Measurements from ENCODE around the gene ZBED4.

Gene ZBED4

GRCh38 chr22:49856343-49856742, 2.7 kb downstream of the ZBED4 start:
- H3K4me3 ChIP-seq (replicated peaks; ENCODE audit: low read depth, low read length): no peak overlapping the region
- DNase-seq (ENCODE audit: extremely low read depth, insufficient read length): no peak
- TF ChIP-seq, protein P1, sequence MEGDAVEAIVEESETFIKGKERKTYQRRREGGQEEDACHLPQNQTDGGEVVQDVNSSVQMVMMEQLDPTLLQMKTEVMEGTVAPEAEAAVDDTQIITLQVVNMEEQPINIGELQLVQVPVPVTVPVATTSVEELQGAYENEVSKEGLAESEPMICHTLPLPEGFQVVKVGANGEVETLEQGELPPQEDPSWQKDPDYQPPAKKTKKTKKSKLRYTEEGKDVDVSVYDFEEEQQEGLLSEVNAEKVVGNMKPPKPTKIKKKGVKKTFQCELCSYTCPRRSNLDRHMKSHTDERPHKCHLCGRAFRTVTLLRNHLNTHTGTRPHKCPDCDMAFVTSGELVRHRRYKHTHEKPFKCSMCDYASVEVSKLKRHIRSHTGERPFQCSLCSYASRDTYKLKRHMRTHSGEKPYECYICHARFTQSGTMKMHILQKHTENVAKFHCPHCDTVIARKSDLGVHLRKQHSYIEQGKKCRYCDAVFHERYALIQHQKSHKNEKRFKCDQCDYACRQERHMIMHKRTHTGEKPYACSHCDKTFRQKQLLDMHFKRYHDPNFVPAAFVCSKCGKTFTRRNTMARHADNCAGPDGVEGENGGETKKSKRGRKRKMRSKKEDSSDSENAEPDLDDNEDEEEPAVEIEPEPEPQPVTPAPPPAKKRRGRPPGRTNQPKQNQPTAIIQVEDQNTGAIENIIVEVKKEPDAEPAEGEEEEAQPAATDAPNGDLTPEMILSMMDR (IDR thresholded peaks at IDR 0.05; ENCODE audit: insufficient read depth, low read length, poor library complexity, severe bottlenecking): no peak
- no peaks in the 10 kb centered on the region for H3K27me3 ChIP-seq (replicated peaks; ENCODE audit: control insufficient read depth, insufficient read depth, low read length)
- H3K36me3 ChIP-seq (ENCODE audit: control insufficient read depth, insufficient read depth, low read length): no peaks in the 10 kb centered on the region; the same call in 1 of the 2 replicates

DNA sequence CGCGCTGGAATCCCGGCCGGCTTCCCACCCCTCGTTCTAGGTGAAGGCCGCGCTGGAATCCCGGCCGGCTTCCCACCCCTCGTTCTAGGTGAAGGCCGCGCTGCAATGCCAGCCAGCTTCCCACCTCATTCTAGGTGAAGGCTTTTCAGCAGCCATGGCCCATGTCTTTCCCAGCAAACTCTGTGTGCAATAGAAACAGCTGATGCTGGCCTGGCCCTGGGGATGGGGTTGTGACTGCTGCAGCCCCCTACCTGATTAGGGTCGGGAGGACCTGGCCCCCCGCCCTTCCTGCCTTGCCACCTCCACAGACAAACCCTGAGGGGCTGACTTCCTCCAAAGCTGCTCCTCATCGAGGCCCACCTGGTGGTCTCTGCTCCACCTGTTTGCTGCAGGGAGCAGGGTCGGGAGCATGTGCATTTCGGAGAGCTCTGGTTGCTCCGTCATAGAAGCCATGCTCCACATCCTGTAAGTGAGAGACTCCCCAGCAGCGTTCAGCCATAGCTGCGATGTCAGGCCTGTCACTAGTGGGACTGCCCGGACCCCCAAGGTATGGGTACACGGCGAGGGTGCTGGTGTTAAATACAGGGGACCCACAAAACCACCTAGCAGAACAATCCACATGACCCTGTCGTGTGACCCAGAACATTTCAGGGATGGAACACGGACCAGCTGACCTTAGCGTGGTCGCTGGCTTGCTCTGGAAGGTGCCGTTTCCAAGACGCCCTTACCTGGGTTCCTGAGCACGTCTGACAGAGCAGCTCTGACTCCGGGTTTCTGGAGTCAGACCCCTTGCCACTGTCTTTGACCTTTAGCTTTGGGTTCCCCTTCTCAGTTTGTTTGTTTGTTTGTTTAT, 3.3 kb downstream of the ZBED4 start:
- DNase-seq (ENCODE audit: extremely low read depth, insufficient read length): no peak
- no peaks in the 10 kb centered on the region; the same call in 1 of the 2 replicates for H3K36me3 ChIP-seq (ENCODE audit: control insufficient read depth, insufficient read depth, low read length)

GRCh38 chr22:49858827-49859226, 5.2 kb downstream of the ZBED4 start:
- TF ChIP-seq, protein P1 (IDR thresholded peaks at IDR 0.05; ENCODE audit: insufficient read depth, low read length, poor library complexity, severe bottlenecking): no peak
- Histone ChIP-seq H3K36me3 (ENCODE audit: control insufficient read depth, insufficient read depth, low read length) (no peaks in the 10 kb centered on the region; the same call in 1 of the 2 replicates), H3K27me3 (replicated peaks; ENCODE audit: control insufficient read depth, insufficient read depth, low read length) (no peaks in the 10 kb centered on the region), H3K4me3 (replicated peaks; ENCODE audit: low read depth, low read length) (no peak overlapping the region)
- no peak for DNase-seq (ENCODE audit: extremely low read depth, insufficient read length)

More for the DNA sequence above, 3.3 kb downstream of the ZBED4 start:
- TF ChIP-seq, protein P1 (IDR thresholded peaks at IDR 0.05; ENCODE audit: insufficient read depth, low read length, poor library complexity, severe bottlenecking): no peak
- no peaks in the 10 kb centered on the region for H3K27me3 ChIP-seq (replicated peaks; ENCODE audit: control insufficient read depth, insufficient read depth, low read length)
- no peak overlapping the region for H3K4me3 ChIP-seq (replicated peaks; ENCODE audit: low read depth, low read length)

GRCh38 chr22:49861642-49862495, 8.2 kb downstream of the ZBED4 start:
- Histone ChIP-seq H3K36me3 (ENCODE audit: control insufficient read depth, insufficient read depth, low read length) (no peaks in the 10 kb centered on the region; the same call in 1 of the 2 replicates), H3K27me3 (replicated peaks; ENCODE audit: control insufficient read depth, insufficient read depth, low read length) (no peaks in the 10 kb centered on the region), H3K4me3 (replicated peaks; ENCODE audit: low read depth, low read length) (no peak overlapping the region)
- no peak for DNase-seq (ENCODE audit: extremely low read depth, insufficient read length)
- TF ChIP-seq, protein P1 (IDR thresholded peaks at IDR 0.05; ENCODE audit: insufficient read depth, low read length, poor library complexity, severe bottlenecking): no peak

DNA sequence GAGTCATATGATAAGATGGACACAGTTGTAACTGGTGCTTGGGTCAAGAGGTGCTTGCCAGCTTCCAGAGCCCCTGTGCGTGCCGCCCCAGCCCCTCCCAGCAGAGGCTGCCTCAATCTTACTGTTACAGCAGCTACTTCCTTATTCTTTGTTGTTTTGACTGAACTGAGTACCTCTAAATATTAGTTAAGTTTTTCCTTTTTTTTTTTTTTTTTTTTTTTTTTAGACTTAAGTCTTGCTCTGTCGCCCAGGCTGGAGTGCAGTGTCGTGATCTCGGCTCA, 8.8 kb downstream of the ZBED4 start:
- no peak overlapping the region for H3K4me3 ChIP-seq (replicated peaks; ENCODE audit: low read depth, low read length)
- TF ChIP-seq, protein P1 (IDR thresholded peaks at IDR 0.05; ENCODE audit: insufficient read depth, low read length, poor library complexity, severe bottlenecking): no peak
- H3K27me3 ChIP-seq (replicated peaks; ENCODE audit: control insufficient read depth, insufficient read depth, low read length): no peaks in the 10 kb centered on the region
- no peaks in the 10 kb centered on the region; the same call in 1 of the 2 replicates for H3K36me3 ChIP-seq (ENCODE audit: control insufficient read depth, insufficient read depth, low read length)
- no peak for DNase-seq (ENCODE audit: extremely low read depth, insufficient read length)
